K562 (cell line): ENCODE data around the gene GZF1. TPM values are rescaled to one million over a fixed set of nuclear protein-coding genes. Genes with fewer than 3 reads are reported as not detected.

Experiments used
- E2F4 ChIP-seq: sonication (generic); formaldehyde crosslinking; IDR thresholded peaks from 2 replicates; pipeline ENCODE4 v1.8.0; 2022; ENCODE audit warnings: mild to moderate bottlenecking, low read depth, missing genetic modification reagents
- ESRRA ChIP-seq: fragments of 450-650 bp; IDR thresholded peaks from 2 replicates; pipeline ENCODE4 v1.6.1; 2014; ENCODE audit warnings: low read depth, mild to moderate bottlenecking, moderate library complexity, borderline replicate concordance
- FOXK1 ChIP-seq: sonication (generic); formaldehyde crosslinking; IDR thresholded peaks from 2 replicates; pipeline ENCODE4 v1.8.0; 2022; ENCODE audit warnings: missing genetic modification reagents, mild to moderate bottlenecking, borderline replicate concordance
- KDM2B ChIP-seq: fragments of 250-450 bp; sonication (Bioruptor Pico); IDR thresholded peaks from 2 replicates; pipeline ENCODE4 v1.8.0; 2021; ENCODE audit warnings: mild to moderate bottlenecking, moderate library complexity
- LCOR ChIP-seq: sonication (generic); formaldehyde crosslinking; IDR thresholded peaks from 2 replicates; pipeline ENCODE4 v1.8.0; 2022; ENCODE audit warnings: mild to moderate bottlenecking, missing genetic modification reagents
- MAZ ChIP-seq, 2 experiments: fragments of 450-650 bp in 1 of 2; sonication (generic) in 1 of 2; formaldehyde crosslinking; IDR thresholded peaks in 1 of 2; conservative IDR thresholded peaks in 1 of 2; 2 replicates each; pipeline versions ENCODE4 v1.4.0 to v1.5.0; 2020; ENCODE audit warnings: mild to moderate bottlenecking in 1 of 2, missing genetic modification reagents in 1 of 2
- NR1H2 ChIP-seq: sonication (generic); formaldehyde crosslinking; IDR thresholded peaks from 2 replicates; pipeline ENCODE4 v1.4.0; 2020; ENCODE audit warnings: mild to moderate bottlenecking, missing genetic modification reagents
- POLR2A ChIP-seq: fragments of 450-650 bp; conservative IDR thresholded peaks from 2 replicates; pipeline ENCODE4 v1.6.1; 2016
- POU5F1 ChIP-seq: fragments of 150-350 bp; IDR thresholded peaks from 2 replicates; pipeline ENCODE4 v1.6.1; 2014; ENCODE audit warnings: borderline replicate concordance, low read length, low read depth, mild to moderate bottlenecking; ENCODE audit not compliant: partially characterized antibody
- PTTG1 ChIP-seq: fragments of 450-650 bp; IDR thresholded peaks from 2 replicates; pipeline ENCODE4 v1.6.1; 2016; ENCODE audit warnings: low read depth, mild to moderate bottlenecking, missing genetic modification characterization, missing compliant biosample characterization
- RFX7 ChIP-seq: fragments of 250-450 bp; sonication (Bioruptor Pico); IDR thresholded peaks from 2 replicates; pipeline ENCODE4 v1.5.1; 2021; ENCODE audit warnings: mild to moderate bottlenecking
- RNF2 ChIP-seq: sonication (generic); IDR thresholded peaks from 2 replicates; pipeline ENCODE4 v1.6.1; 2016
- RNF219 ChIP-seq: fragments of 250-450 bp; sonication (Bioruptor Pico); IDR thresholded peaks from 2 replicates; pipeline ENCODE4 v1.5.0; 2022; ENCODE audit warnings: mild to moderate bottlenecking
- SETDB1 ChIP-seq: IDR thresholded peaks from one replicate; pipeline ENCODE4 v1.6.1; 2012; ENCODE audit warnings: low read length, control low read depth, inconsistent platforms
- SIN3B ChIP-seq: fragments of 450-650 bp; IDR thresholded peaks from 2 replicates; pipeline ENCODE4 v1.6.1; 2017; ENCODE audit warnings: low read depth, mild to moderate bottlenecking, moderate library complexity
- STAT5A ChIP-seq: IDR thresholded peaks from 2 replicates; pipeline ENCODE4 v1.6.1; 2012; ENCODE audit warnings: low read length, inconsistent platforms, borderline replicate concordance
- ZNF274 ChIP-seq: IDR thresholded peaks from 2 replicates; pipeline ENCODE4 v1.6.1; 2011; ENCODE audit warnings: low read depth, mild to moderate bottlenecking, low read length, moderate library complexity, borderline replicate concordance
- ZNF445 ChIP-seq: fragments of 250-450 bp; sonication (Bioruptor Pico); IDR thresholded peaks from 2 replicates; pipeline ENCODE4 v1.4.0; 2020; ENCODE audit warnings: low read depth, mild to moderate bottlenecking, moderate library complexity
- ZNF551 ChIP-seq: fragments of 250-450 bp; sonication (Bioruptor Pico); IDR thresholded peaks from 2 replicates; pipeline ENCODE4 v1.5.0; 2021; ENCODE audit warnings: mild to moderate bottlenecking, moderate library complexity
- polyA plus RNA-seq, 8 experiments: library from polyadenylated mRNA; depleted of rRNA in 4 of 8; stranded (reverse) in 5 of 8; unstranded in 3 of 8; fragments of >200 nt; fragmentation: Nextera tagmentation in 2 of 8; fragmentation: Illumina TruSeq in 1 of 8; extraction: Ambion mirVana in 2 of 8; extraction: Trizol in 1 of 8; gene quantifications; 2 replicates each; pipeline versions ENCODE4 v1.2.1 to v1.2.3, GENCODE V29; 2011 to 2014; ENCODE audit warnings: inconsistent platforms in 1 of 8, missing spikeins in 1 of 8
- total RNA-seq, 7 experiments: library from RNA; depleted of rRNA in 6 of 7; stranded (reverse); fragments of >200 nt in 6 of 7; fragmentation: Illumina TruSeq in 2 of 7; extraction: Trizol in 2 of 7; gene quantifications; 2 replicates each; pipeline versions ENCODE4 v1.2.1 to v1.2.3, GENCODE V29; 2011 to 2021; ENCODE audit warnings: low replicate concordance in 1 of 7
- TF ChIP-seq, protein P1 (sequence below): fragments of 250-450 bp; sonication (Bioruptor Pico); IDR thresholded peaks from 2 replicates; pipeline ENCODE4 v1.8.0; 2022; ENCODE audit warnings: inconsistent platforms
- TF ChIP-seq, protein P2 (sequence below): fragments of 450-650 bp; IDR thresholded peaks from 2 replicates; pipeline ENCODE4 v1.6.1; 2016; ENCODE audit warnings: missing biosample characterization, missing genetic modification characterization
- TF ChIP-seq, protein P3 (sequence below): sonication (generic); IDR thresholded peaks from 2 replicates; pipeline ENCODE4 v1.6.1; 2016

The GZF1 gene
- total and polyA plus RNA-seq, 9 of the 15 experiments (the other 6 are each of a cell fraction or from before 2014, with no cell fraction given): 1.2 to 15.7 (median 7.4) TPM

DNA sequence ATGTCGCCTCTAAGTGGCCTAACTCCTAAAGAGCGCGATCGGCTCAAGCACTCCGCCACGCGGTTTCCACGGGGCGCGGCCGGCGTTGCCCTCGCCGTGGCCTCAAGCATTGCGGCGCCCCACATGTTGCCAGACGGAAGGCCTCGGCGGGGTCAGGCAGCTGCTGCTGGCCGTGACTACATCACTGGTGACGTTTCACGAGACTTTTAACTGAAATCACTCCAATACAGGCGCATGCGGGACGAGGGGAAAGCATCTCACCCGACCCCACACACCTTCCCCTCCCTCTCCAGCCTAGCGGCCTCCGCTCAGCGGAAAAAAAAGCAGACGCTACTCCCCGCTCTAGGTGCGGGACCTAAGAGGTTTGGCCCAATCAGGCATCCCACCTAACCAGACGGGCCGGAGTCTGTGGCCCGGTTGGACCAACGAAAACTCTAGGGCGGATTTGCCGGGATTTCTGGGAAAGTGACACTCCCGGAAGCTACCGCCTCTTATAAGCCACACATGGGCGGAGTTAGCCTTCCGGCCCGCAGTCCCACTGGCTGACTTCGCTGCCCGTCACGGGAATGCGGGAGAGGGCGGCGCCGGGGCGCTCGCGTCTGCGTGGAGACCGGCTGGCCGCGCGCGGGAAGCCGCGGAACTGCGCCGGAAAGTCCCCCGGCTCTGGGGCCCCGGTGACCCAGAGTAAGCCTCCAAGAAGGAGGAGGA, 11.6 kb upstream of the GZF1 start, which contains the start of gene NXT1 (continued):
- TF ChIP-seq PTTG1 (tag): no peak
- TF ChIP-seq ZNF274: no peak
- no peak for TF ChIP-seq STAT5A
- no peak for TF ChIP-seq ZNF445 (CRISPR knock-in tag)
- no peak for TF ChIP-seq KDM2B
- no peak for TF ChIP-seq RFX7 (CRISPR knock-in tag)
- TF ChIP-seq RNF2: no peak
- TF ChIP-seq, protein P1, sequence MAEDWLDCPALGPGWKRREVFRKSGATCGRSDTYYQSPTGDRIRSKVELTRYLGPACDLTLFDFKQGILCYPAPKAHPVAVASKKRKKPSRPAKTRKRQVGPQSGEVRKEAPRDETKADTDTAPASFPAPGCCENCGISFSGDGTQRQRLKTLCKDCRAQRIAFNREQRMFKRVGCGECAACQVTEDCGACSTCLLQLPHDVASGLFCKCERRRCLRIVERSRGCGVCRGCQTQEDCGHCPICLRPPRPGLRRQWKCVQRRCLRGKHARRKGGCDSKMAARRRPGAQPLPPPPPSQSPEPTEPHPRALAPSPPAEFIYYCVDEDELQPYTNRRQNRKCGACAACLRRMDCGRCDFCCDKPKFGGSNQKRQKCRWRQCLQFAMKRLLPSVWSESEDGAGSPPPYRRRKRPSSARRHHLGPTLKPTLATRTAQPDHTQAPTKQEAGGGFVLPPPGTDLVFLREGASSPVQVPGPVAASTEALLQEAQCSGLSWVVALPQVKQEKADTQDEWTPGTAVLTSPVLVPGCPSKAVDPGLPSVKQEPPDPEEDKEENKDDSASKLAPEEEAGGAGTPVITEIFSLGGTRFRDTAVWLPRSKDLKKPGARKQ (CRISPR knock-in tag): no peak
- TF ChIP-seq, protein P2, sequence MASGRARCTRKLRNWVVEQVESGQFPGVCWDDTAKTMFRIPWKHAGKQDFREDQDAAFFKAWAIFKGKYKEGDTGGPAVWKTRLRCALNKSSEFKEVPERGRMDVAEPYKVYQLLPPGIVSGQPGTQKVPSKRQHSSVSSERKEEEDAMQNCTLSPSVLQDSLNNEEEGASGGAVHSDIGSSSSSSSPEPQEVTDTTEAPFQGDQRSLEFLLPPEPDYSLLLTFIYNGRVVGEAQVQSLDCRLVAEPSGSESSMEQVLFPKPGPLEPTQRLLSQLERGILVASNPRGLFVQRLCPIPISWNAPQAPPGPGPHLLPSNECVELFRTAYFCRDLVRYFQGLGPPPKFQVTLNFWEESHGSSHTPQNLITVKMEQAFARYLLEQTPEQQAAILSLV (tag): no peak
- TF ChIP-seq SIN3B: no peak
- TF ChIP-seq FOXK1 (CRISPR knock-in tag): no peak
- peak; percentile 82 for TF ChIP-seq POLR2A
- TF ChIP-seq NR1H2 (CRISPR knock-in tag): no peak
- TF ChIP-seq POU5F1: no peak
- no peak for TF ChIP-seq ZNF551 (CRISPR knock-in tag)
- no peak for TF ChIP-seq RNF219 (CRISPR knock-in tag)
- TF ChIP-seq SETDB1: no peak
- TF ChIP-seq MAZ (CRISPR knock-in tag; conservative IDR thresholded peaks at IDR 0.05 in 1 of 2, IDR thresholded peaks at IDR 0.05 in 1 of 2): no peak; a peak in 1 of 4 replicates
- TF ChIP-seq E2F4 (CRISPR knock-in tag): no peak
- 0 out of 2 replicates have a peak, but pooled peaks have one; percentile 21 for TF ChIP-seq ESRRA
- TF ChIP-seq, protein P3, sequence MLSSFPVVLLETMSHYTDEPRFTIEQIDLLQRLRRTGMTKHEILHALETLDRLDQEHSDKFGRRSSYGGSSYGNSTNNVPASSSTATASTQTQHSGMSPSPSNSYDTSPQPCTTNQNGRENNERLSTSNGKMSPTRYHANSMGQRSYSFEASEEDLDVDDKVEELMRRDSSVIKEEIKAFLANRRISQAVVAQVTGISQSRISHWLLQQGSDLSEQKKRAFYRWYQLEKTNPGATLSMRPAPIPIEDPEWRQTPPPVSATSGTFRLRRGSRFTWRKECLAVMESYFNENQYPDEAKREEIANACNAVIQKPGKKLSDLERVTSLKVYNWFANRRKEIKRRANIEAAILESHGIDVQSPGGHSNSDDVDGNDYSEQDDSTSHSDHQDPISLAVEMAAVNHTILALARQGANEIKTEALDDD: no peak
- peak; percentile 71 for TF ChIP-seq LCOR
